HG02870 (cell line): ENCODE data around the gene PPP2R5C.

ENCODE experiments used
- ATAC-seq: cut with Tn5 transposase; IDR thresholded peaks from one replicate; pipeline ENCODE4 v1.9.1; 2021; ENCODE audit warnings: mild to moderate bottlenecking, moderate library complexity; ENCODE audit not compliant: unreplicated experiment

Gene PPP2R5C

GRCh38 chr14:101909371-101910096 lies 148.0 kb downstream of the PPP2R5C start:
- no peak for ATAC-seq

- no peak for ATAC-seq
These were observed 151.3 kb downstream of the PPP2R5C start for GRCh38 chr14:101912841-101913240.

- no peak for ATAC-seq
These were observed 152.6 kb downstream of the PPP2R5C start for GRCh38 chr14:101914083-101914482.

GRCh38 chr14:101915871-101916815 lies 154.6 kb downstream of the PPP2R5C start:
- no peak for ATAC-seq

GRCh38 chr14:101916816-101917412 lies 155.4 kb downstream of the PPP2R5C start:
- ATAC-seq: no peak

- no peak for ATAC-seq
These were observed 156.0 kb downstream of the PPP2R5C start for GRCh38 chr14:101917413-101918017.

- no peak for ATAC-seq
These were observed 156.8 kb downstream of the PPP2R5C start for GRCh38 chr14:101918065-101918989.

- no peak for ATAC-seq
These were observed 158.8 kb downstream of the PPP2R5C start for GRCh38 chr14:101920271-101920670.

GRCh38 chr14:101922866-101923265 lies 161.4 kb downstream of the PPP2R5C start:
- no peak for ATAC-seq

GRCh38 chr14:101925152-101925551 lies 163.6 kb downstream of the PPP2R5C start:
- ATAC-seq: no peak

- no peak for ATAC-seq
These were observed 164.6 kb downstream of the PPP2R5C start for GRCh38 chr14:101926085-101926484.

- no peak for ATAC-seq
These were observed 165.1 kb downstream of the PPP2R5C start for GRCh38 chr14:101926620-101927019.

- ATAC-seq: no peak
These were observed 166.3 kb downstream of the PPP2R5C start for GRCh38 chr14:101927859-101928258.

GRCh38 chr14:101928415-101928841 lies 166.9 kb downstream of the PPP2R5C start:
- no peak for ATAC-seq

- no peak for ATAC-seq
These were observed 167.6 kb downstream of the PPP2R5C start for GRCh38 chr14:101929096-101929495.

GRCh38 chr14:101929946-101930345 lies 168.4 kb downstream of the PPP2R5C start:
- ATAC-seq: no peak

- ATAC-seq: no peak
These were observed 171.2 kb downstream of the PPP2R5C start for GRCh38 chr14:101932673-101933072.

GRCh38 chr14:101933209-101933608 lies 171.7 kb downstream of the PPP2R5C start:
- no peak for ATAC-seq

- ATAC-seq: no peak
These were observed 173.2 kb downstream of the PPP2R5C start for GRCh38 chr14:101934601-101935150.
